ENCODE measurements around the gene SERINC5.

DNA sequence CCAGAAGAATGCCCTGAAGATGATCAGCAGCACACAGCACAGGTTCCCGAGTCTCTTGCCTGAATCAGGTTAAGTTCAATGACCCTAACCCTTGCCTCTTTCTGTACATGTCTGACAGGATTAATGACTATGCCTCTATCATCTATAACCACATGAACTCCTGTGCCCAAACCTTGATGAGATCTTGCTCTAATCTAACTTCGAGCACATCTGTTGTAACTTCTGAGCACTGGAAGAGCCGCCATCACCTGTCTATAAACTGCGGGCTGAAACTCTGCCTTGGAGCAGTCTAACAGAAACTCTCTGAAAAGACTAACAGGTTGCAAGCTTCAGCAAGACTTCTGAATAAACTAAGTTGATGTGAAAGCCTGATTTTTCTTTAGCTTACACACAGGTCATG lies 44.5 kb downstream of the SERINC5 start:
- TF ChIP-seq SIN3A (IDR thresholded peaks at IDR 0.05; ENCODE audit: borderline replicate concordance, low read depth, low read length) (no peak), CHD2 (IDR thresholded peaks at IDR 0.05; ENCODE audit: low read length, partially characterized antibody) (no peak), TCF12 (IDR thresholded peaks at IDR 0.05) (no peak)
